HG02852 (cell line): ENCODE data around the gene TCF7L2.

ENCODE experiments used
- ATAC-seq: cut with Tn5 transposase; IDR thresholded peaks from one replicate; pipeline ENCODE4 v1.9.1; 2021; ENCODE audit warnings: mild to moderate bottlenecking, moderate library complexity; ENCODE audit not compliant: unreplicated experiment

The TCF7L2 gene

DNA sequence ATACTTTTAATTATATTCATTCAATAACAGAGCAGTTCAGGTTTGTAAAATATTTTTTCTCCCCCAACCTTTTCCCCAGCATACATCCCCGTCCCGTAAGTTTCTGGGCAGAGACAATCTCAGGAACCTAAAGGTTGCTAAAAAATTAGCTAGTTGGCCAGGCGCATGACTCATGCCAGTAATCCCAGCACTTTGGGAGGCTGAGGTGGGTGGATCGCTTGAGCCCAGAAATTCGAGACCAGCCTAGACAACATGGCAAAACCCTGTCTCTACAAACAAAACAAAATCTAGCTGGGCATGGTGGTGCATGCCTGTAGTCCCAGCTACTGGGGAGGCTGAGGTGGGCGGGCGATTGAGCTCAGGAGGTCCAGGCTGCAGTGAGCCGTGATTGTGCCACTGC is 40.2 kb downstream of the TCF7L2 start:
- ATAC-seq = no peak

DNA sequence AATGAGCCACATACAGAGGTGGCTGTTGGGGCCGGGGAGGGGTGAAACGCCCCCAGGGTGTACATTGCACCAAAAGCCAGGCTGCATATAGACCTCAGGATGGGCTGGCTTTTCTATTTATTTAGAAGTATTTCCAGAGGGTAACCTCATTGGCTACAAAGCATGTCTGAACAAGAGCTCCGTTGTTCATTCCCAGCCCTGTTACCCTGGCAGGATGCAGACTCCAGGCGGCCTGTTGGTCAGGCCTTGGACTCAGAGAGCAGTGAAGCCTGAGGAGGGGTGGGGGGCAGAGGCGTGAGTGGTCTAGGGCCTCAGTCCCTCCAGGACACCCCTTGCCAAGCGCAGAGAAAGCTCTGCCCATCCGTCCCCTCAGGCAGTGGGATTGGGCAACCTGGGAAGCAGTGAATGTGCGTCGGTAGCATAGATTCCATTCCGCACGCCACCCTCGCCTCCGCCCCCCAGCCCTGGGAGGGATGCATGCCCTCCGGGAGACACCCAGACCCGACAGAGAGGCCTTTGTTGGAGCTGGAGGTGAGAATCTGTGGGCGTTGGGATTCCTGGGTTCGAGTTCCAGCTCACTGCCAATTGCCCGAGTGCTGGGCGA is 41.9 kb downstream of the TCF7L2 start:
- no peak for ATAC-seq

DNA sequence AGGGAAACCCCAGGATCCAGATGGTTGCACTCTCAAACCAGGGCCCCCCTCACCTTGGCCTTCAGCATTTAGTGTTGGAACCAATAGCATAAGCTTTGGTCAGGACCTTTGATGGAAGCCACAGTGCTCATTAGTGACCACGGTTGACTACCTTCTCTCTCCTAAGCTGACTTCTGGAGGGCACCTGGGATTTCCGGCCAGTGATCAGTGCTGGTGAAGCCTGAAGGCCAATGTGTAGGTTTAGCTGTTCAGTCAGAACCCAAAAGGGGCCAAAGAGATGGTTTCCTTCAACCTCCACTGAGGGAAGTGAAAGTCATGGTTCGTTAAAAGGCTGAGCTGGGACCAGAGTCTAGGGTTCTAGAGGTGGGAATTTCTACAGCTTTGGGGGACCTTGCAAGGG is 46.4 kb downstream of the TCF7L2 start:
- ATAC-seq = no peak

DNA sequence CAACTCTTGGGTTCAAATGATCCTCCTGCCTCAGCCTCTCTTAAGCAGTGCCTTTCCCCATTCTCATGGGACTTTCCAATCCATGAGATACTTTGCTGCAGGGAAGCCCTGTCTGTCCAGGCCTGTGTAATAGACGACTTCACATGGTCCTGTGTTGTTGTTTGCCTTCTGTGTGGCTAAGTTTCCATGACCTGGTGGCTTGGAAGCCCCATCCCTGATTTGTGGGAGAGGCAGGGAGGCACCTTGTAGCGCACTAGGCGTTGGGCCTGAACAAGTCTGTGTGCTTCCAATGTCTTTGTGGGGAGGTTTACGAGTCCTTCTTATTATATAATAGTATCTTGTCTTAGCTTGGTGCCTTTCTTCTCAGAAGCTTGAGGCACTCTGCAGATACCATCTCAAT is 49.1 kb downstream of the TCF7L2 start:
- no peak for ATAC-seq

DNA sequence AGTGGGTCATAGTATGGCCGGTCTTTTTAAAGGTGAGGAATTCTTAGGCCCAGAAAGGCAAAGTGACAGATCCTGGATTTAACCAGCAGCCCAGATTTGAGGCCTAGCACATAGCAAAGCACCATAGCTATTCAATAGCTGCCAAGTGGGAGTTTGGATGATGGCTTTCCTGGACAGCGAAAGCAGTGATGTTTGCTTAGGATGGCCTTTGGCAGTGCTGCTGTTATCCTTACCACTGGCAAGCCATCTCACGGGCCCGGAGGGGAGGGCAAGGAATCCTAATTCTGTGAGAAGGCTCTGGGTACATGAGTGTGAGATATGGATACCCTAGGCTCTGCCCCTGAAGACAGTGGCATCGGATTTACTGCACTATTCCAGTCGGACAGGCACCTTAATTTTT is 50.4 kb downstream of the TCF7L2 start:
- no peak for ATAC-seq

DNA sequence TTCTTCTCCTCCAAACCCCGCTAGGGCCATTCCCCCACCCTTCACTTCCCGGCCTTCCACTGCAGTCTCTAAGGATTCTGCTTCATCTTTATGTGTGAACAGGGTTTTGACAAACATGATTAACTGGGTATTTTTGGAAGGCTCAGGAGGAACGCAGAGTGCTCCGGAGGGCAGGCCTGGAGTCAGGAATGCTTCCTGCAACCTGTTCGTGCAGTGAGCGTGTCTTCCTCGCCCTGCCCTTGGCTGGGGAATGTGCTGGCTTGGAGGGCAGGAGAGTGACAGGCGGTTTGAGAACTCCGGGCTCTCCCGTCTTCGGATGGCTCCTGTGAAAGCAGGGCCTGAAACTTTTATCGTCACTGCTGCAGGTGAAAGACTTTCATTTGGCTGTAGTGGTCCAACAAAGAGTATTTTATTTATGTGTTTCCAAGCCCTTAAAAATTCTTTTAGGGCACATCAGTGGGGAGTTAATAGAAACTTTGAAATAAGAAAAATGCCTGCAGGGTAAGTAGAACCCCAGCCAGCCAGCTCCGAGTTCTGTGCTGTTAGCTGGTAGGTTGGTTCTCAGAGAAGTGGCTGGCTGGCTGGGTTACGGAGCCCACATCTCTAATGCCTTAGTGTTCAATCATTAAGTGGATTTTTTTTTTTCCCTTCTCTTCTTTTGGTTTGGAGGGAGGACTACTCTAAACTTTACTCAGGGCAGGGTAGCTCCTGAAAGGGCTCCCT is 51.0 kb downstream of the TCF7L2 start:
- no peak for ATAC-seq

DNA sequence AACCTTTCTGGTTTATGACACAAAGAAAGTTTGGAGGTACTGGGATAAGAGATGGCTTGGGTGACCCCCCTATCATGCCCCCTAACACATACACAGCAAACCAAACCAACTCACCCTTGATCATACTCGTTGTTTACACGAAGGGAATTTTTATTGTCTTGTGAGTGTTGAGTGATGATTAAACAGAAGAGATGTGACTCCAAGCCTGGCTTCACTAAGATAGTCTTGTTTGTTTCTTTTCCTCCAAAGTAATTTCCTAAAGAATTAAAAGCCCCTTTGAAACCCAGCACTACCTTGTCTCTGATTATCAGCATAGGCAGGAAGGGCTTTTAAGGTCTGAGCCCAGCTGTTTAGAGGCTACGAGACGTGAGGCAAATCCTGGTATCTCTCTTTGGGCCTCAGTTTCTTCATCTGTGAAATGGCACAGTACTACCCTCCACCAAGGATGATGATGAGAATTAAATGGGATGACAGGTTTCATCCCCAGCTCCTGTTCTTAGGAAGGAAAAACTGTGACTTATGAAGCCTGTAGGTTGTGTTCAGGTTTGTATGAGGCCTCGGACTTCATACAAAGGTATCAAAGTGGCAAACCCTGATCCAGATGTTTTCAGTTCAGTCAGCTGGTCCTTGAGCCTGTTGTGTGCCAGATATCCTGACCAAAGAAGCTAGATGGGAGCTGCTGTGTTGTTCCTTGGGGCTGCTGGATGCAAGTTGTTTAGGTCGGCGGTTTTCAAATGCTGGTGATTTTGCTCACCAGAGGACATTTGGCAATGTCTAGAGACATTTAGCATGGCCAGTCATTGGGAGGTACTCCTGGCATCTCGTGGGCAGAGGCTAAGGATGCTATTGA is 51.8 kb downstream of the TCF7L2 start:
- ATAC-seq = no peak

DNA sequence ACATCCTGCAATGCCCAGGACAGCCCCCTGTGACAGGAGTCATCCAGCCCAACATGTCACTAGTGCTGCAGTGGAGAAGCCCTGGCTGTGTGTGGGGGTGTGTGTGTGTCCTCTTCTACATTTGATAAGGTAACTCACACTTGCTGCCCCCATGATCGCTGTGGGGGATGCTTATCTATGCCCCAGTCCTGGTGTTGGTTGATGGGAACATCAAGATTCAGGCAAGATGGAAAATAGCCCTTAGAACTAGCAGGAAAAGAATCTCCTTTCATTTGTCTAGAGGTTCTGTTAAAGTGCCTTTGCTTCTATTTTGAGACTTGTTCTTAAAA is 52.4 kb downstream of the TCF7L2 start:
- ATAC-seq = no peak

DNA sequence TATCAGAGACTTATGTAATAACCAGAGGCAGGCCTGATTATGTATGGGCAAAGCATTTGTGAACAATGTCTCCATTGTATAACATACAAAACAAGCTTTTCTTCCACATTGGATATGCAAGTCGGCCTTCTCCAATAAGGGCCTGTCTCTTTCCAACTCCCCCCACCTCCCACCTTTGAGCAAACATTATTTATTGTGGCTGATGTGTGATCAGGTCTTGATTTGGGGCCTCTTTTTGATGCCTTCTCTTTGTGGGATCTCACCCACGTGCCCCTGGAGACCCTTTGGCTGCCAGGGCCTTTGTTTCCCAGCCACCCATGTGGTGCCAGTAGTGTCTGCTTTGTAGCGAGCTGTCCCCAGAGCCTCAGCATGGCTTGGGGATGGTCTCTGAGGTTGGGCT is 53.0 kb downstream of the TCF7L2 start:
- no peak for ATAC-seq

DNA sequence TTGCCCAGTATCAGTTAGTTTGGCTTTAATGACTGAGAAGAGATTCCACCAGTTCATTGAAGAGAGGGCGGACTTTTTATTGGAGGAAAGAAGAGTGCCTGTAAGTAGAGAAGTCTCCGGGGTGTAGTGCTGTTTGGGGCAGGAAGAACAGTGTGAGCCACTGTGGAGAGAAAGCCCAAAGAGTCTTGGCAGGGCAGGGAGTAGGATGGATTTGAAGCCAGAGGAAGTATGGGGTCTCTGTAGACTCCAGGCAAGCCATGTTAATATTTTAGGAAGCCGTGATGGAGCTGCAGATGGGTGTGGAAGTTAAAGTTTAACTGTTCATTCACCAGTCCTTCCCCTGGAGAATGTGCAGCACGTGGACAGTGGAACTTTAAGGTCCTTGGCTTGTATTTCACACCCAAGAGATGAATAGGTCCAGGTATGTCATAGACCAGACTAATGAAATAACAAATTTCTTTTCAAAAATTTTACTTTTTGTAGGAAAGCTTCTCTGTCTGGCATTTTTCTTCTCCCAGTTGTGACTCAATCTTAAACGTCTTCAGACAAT is 54.1 kb downstream of the TCF7L2 start:
- ATAC-seq = no peak

DNA sequence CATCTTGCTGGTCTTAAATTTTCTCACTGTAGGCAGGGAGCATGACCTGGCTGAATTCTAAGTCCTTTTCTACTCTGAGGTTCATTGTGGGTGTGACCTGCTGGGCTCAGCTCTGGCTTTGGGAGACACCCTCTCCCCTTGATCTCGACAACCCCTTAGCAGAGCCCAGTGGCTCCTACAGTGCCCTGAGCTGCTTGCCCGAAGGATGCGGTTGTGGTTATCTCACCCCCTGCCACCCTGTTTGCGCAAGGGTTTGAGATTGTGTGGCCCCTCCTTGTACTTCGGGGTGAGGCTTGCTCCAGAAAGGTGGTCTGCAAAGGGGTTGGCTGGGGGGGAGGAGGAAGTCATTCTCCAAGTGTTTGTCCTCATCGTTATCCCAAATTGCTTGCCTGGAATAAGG is 55.3 kb downstream of the TCF7L2 start:
- no peak for ATAC-seq

DNA sequence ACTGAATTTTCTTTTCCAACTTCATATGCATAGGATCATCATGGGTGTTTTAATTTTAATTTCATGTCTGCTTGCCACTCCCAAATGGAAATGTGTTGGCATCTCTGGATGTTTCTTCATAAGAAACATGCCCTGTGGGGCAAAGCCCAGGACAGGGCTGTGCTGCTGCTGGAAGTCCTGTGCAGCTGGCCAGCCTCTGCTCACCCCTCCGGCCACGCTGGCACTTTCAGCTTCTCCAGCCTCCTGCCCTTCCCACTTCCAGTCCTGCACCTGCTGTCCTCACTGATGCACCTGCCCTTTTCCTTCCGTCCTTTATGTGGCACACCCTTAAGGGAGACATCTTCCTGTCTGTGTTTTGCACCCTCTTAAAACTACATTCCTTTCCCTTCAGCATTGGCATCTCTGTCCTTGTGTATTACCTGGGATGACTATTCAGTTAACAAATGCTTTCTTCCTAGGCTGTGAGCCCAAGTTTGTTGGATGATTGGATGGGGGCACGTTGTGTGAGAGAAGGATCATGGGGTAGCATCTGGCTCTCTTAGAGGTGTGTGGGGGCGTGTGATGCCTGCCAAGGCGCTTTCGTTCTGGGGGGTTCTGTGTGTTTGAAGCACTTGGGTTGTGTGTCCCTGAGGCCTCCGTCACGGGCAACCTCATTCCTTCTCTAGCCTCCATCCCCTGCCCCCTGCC is 56.8 kb downstream of the TCF7L2 start:
- no peak for ATAC-seq

DNA sequence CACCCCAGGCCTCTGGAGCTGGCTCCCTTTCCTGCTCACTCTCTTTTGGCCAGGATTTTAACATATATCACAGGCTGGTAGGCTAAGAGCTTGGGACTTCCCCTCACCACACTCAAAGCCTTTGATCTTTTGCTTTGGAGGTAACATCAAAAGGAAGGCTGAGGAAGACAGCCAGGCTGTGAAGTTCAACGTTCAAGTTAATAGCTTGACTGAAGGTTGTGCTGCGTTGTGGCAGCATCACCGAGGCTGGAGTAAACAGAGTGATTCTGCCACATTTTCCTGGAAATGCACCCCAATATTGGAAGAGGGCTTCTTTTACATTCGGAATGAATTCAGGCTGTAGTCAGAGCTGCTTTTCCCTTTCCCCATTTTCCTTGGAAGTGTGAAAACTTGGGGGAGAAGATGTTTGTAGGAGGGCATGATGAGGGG is 57.3 kb downstream of the TCF7L2 start:
- no peak for ATAC-seq

DNA sequence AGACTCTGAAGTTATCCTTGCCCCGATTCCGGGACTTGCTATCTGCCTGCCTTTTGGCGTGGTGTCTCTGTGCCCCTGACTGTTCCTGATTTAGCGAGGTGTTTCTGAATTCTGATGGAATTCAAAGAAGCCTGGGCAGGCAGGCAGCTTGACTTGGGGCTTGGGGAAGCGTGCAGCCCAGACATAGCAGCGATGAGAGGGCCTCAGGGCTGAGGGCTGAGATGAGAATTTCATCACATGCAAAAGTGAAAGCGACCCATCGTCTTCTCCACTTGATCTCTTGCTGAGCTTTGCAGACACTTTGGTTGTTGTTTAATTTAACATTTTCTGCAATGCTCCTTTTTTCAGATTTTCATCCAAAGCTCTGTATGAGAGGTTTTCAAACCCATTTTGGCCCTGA is 57.8 kb downstream of the TCF7L2 start:
- no peak for ATAC-seq

DNA sequence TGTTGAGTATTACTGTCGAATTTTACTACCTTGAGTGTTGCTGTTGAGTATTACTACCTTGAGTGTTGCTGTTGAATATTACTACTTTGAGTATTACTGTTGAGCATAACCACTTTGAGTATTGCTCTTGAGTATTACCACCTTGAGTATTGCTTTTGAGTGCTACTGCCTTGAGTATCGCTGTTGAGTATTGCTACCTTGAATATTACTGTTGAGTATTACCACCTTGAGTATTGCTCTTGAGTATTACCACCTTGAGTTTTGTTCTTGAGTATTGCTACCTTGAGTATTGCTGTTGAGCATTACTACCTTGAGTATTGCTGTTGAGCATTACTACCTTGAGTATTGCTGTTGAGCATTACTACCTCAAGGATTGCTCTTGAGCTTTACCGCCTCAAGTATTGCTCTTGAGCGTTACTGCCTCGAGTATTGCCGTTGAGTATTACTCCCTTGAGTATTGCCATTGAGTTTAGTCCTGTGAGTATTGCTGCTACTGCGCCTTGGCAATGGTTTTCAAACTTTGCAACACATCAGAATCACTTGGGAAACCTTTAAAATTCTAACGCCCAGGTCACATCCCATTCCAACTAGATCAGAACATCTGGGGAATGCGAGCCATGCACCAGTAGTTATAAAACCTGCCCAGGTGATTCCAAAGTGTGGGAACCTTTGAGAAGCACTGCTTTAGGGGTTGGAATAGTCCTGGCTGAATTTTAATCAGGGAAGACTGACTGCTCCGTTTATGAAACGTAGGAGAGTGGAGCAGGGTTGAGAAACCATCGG is 61.7 kb downstream of the TCF7L2 start:
- no peak for ATAC-seq

DNA sequence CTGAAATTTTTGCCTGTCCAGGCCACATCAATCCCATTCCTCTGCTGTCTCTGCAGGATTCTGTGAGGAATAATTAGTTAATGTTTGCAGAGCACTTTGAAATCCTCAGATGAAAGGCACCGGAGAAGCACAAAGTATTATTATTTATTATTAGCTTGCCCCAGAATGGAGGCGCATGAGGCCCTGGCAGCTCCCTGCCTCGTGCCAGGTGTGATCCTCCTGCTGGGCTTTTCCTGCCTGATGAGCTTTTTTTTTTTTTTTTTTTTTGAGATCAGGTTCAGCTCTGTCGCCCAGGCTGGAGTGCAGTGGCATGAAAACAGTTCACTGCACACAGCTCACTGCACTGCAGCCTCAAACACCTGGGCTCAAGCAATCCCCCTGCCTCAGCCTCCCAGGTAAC is 65.2 kb downstream of the TCF7L2 start:
- no peak for ATAC-seq

DNA sequence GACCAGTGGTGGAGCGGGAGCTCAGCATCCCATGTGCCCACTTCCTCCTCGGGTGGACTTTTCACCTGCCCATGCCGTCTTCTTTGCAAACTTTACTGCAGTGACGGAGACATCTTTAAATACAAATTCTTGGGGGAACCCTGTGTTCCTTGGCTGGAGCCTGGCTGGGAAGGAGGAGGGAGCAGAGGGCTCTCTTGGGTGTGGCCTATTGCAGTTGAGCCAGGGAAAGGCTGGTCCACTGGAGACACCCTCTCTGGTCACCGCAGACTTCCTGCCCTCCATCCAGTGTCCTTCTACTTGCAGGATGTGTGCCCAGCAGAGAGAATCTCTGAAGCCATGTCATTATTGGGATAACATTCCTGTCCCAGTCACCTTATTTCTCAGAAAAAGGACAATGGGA is 67.3 kb downstream of the TCF7L2 start:
- no peak for ATAC-seq

DNA sequence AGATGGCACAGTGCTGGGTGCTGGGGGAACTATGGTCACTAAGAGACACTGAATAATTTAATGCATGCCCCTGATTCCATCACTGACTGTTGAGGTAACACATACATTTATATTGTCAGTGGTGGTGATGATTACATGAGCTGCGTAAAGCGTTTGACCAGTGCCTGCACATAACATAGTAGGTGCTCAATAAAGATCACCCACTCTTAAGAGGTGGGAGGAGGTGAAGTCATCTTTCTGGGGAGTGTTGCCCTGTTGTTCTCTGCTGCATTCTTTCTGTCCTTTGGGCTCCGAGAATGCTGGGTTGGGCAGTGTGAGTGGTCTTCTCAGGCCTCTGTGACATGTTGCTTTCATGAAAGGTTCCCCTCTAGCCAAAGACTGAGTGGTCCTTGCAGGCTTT is 68.0 kb downstream of the TCF7L2 start:
- no peak for ATAC-seq

DNA sequence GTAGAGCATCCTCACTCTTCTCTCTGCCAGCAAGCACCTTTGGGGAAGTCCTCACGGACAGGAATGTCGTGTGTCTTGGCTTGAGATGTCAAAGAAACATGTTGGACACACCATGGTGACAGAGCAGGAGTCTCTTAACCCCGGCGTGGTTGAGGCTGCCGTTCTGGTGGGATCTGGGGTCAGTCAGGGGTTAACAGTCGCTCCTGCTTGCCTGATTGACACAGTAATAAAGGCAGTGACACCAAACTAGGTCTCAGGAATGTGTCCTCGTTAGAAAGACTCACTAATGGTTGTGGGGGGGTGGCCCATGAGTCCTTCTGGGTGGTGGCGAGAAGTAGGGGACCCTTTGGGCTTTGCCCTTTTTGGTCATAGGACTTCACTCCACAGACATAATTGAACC is 69.0 kb downstream of the TCF7L2 start:
- ATAC-seq = no peak

DNA sequence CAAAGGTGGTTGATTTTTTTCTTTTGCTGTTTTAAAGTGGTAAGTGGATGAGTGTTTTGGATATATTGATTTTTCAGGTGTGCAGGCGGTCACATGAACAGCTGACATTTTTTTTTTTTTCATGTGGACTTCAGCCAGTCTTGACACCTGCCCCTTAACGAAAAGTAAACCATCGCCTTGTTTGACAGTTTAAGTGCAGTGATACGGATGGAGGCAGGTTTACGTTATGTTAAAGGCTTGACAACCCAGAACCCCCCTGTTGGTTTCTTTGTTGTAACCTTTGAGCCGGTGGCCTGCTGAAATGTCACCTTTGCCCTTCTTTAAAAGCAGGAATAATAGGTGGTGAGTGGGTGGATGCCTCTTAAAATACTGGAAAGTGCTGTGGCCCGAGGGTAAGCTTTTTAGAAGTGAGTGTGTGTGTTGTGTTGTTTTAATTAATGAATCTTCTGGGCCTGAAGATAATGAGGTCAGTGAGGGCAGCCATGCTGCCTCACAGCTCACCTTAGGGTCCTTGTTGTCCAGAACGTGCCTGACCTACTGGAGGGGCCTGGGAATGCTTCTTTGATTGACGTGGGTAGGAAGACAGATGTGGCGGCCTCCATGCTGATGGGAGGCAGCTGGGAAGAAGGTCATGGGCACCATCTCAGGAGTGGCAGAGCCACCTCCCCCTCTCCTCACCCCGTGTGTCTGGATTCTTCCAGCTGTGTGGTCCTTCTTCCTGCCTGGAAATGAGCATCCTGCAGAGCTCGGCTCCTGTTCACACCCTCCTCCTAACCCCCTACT is 69.8 kb downstream of the TCF7L2 start:
- ATAC-seq = no peak
